Astrocyte of the cerebellum (primary cell): ENCODE results near the gene SLC37A1.

ENCODE experiments used
- DNase-seq: peaks from one replicate; pipeline ENCODE4 v3.0.0-alpha.2; 2011; ENCODE audit warnings: low read depth
- H3K4me3 ChIP-seq: 2 replicates; pipeline ENCODE4 v1.5.1; 2011; ENCODE audit warnings: mild to moderate bottlenecking, low read depth, low read length, moderate library complexity
- CTCF ChIP-seq: IDR thresholded peaks from 2 replicates; pipeline ENCODE4 v1.5.1; 2012; ENCODE audit warnings: low read length, low read depth, moderate library complexity, mild to moderate bottlenecking; ENCODE audit errors: missing control alignments
- in situ Hi-C: cut with HindIII; loops from 2 replicates; pipeline ENCODE4 v1.10.0; 2017; ENCODE audit warnings: low sequenced_read_pairs

SLC37A1 gene

GRCh38 chr21:42595283-42596187 is 81.9 kb downstream of the SLC37A1 start:
- in situ Hi-C loops, result loop anchor here (25.0 kb wide), 1 partner anchor 217 kb away; no protein-coding TSS in a partner anchor
- H3K4me3 ChIP-seq, result no peak overlapping the region
- no peak for DNase-seq
- TF ChIP-seq CTCF, result no peak

- in situ Hi-C loops, result loop anchor here (25.0 kb wide), 1 partner anchor 216 kb away; no protein-coding TSS in a partner anchor
- no peak for DNase-seq
- no peak for TF ChIP-seq CTCF
Observed at GRCh38 chr21:42596657-42597056, 83.0 kb downstream of the SLC37A1 start.

GRCh38 chr21:42597487-42598158 is 84.0 kb downstream of the SLC37A1 start:
- in situ Hi-C loops, result loop anchor here (25.0 kb wide), 1 partner anchor 215 kb away; no protein-coding TSS in a partner anchor
- DNase-seq, result no peak
- TF ChIP-seq CTCF, result no peak
- H3K4me3 ChIP-seq, result no peak overlapping the region

More at GRCh38 chr21:42596657-42597056, 83.0 kb downstream of the SLC37A1 start:
- no peak overlapping the region for H3K4me3 ChIP-seq

GRCh38 chr21:42598159-42598735 is 84.6 kb downstream of the SLC37A1 start:
- DNase-seq, result no peak
- TF ChIP-seq CTCF, result no peak
- no peak overlapping the region for H3K4me3 ChIP-seq
- in situ Hi-C loops, result loop anchor here (25.0 kb wide), 1 partner anchor 214 kb away; no protein-coding TSS in a partner anchor

GRCh38 chr21:42599486-42599885 is 85.8 kb downstream of the SLC37A1 start:
- H3K4me3 ChIP-seq, result no peak overlapping the region
- no peak for DNase-seq
- no peak for TF ChIP-seq CTCF
- in situ Hi-C loops, result loop anchor here (25.0 kb wide), 1 partner anchor 213 kb away; no protein-coding TSS in a partner anchor

GRCh38 chr21:42599962-42600361 is 86.3 kb downstream of the SLC37A1 start:
- no peak for DNase-seq
- in situ Hi-C loops, result loop anchor here (25.0 kb wide), 1 partner anchor 212 kb away; no protein-coding TSS in a partner anchor
- TF ChIP-seq CTCF, result no peak
- H3K4me3 ChIP-seq, result no peak overlapping the region
